Kidney capillary endothelial cell (primary cell): ENCODE data around the gene ITGAD.
A peak's percentile ranks its signal among the peaks of the same experiment; 100 is the strongest.

Experiments
- DNase-seq: peaks from one replicate; pipeline ENCODE4 v3.0.0-alpha.2; 2018; ENCODE audit warnings: low spot score

The ITGAD gene

DNA sequence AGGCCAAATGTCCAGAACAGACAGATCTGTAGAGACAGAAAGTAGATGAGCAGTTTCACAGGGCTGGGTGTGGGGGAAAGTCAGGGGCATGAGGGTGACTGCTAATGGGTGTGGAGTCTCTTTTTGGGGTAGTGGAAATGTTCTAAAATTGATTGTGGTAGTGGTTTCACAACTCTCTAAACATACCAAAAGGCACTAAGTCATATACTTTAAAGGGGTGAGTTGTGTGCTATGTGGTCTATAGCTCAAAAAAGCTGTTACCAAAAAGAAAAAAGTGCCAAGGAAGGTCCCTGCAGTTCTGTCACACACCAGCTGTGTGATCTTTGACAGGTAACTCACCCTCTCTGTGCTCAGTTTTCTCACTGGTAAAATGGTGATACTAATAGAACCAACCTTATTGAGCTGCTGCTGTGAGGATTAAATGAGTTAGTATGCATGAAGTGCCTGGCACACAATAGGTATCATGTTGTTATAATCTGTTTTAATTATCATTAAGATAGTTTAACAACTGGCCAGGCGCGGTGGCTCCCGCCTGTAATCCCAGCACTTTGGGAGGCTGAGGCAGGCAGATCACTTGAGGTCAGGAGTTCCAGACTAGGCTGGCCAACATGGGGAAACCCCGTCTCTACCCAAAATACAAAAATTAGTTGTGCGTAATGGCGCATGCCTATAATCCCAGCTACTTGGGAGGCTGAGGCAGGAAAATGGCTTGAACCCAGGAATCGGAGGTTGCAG is 27.8 kb upstream of the ITGAD start:
- no peak for DNase-seq

DNA sequence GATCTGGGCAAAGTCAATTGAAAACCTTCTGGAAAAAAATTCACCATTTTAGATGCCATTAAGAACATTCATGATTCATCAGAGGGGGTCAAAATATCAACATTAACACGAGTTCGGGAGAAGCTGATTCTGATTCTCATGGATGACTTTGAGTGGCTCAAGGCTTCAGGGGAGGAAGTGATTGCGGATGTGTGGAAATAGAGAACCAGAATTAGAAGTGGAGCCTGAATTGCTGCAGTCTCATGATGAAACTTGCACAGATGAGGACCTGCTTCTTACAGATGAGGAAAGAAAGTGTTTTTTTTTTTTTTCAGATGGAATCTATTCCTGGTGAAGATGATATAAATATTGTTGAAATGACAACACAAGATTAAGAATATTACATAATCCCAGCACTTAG is 25.3 kb upstream of the ITGAD start:
- DNase-seq = no peak

DNA sequence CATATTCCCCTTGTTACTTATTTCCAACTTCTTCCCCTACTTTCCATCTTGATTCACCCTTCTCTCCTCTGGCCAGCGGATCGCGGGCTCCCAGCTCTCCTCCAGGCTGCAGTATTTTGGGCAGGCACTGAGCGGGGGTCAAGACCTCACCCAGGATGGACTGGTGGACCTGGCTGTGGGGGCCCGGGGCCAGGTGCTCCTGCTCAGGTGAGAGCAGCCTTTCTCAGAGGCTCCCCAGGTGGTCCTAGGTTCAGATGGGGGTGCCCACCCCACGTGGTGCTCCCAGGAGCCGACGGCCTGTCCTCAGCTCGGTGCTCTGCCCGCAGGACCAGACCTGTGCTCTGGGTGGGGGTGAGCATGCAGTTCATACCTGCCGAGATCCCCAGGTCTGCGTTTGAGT is 22.1 kb upstream of the ITGAD start:
- DNase-seq = no peak

DNA sequence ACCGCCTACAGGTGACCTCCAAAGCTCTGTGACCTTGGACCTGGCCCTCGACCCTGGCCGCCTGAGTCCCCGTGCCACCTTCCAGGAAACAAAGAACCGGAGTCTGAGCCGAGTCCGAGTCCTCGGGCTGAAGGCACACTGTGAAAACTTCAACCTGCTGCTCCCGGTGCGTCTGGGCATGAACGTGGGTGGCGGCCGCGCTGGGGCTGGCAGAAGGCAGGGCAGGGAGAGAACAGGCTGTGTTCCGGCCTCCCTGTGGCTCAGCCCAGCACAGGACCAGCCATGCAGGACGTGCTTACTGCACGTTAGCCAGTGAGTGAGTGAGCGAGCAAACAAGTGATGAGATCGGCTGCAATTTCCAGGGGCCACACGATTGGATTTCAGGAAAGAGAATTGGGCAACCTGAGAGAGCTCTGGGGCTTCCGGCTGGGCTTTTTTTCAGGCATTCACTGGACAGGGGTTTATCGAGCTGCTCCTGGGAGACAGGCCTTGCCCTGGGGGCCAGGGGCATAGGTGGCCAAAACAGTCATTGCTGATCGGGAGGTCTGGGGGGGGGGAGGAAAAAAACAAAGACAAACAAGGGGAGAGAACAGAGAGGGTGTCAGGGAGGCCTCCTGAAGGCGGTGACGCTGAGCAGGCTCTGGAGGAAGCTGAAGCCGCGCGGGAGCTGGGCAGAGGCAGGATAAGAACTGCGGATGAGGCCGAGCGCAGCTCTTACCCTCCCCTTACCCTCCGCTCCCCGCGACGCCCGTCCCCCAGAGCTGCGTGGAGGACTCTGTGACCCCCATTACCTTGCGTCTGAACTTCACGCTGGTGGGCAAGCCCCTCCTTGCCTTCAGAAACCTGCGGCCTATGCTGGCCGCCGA is 21.3 kb upstream of the ITGAD start:
- no peak for DNase-seq

DNA sequence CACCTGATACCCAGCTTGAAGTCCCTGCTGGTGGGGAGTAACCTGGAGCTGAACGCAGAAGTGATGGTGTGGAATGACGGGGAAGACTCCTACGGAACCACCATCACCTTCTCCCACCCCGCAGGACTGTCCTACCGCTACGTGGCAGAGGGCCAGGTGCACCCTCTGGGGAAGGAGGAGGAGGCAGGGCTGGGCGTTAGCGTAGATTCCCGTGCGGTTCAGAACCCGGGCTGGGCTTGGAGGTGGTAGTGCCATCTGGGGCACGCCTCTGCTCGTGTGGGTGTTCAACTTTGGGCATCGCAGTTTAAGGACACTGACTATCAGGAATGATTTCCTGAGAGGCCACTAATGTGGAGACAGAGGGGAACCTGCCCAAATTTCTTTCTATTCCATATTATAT is 19.9 kb upstream of the ITGAD start:
- DNase-seq = no peak

DNA sequence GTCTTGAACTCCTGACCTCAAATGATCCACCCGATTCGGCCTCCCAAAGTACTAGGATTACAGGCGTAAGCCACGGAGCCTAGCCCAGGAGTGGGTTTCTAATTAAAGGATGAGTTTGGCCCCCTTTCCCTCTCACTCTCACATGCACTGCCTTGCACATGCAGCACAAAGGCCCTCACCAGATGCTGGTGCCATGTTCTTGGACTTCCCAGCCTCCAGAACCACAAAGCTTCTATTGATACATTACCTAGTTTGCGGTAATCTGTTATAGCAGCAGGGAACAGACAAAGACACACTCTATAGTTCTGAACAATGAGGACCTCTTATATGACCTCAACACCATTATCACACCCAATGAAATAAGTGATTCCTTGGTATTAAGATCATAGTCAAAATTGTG is 17.9 kb upstream of the ITGAD start:
- DNase-seq = no peak

DNA sequence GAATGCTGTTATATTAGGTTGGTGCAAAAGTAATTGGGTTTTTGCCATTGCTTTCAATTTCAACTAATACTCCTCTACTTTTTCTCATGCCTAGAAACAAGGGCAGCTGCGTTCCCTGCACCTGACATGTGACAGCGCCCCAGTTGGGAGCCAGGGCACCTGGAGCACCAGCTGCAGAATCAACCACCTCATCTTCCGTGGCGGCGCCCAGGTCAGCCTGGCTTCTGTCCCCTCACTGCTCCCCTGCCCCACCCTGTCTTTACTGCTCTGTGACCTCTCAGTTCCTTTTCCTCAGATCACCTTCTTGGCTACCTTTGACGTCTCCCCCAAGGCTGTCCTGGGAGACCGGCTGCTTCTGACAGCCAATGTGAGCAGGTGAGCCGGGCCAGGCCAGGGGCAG is 16.4 kb upstream of the ITGAD start:
- DNase-seq = no peak

DNA sequence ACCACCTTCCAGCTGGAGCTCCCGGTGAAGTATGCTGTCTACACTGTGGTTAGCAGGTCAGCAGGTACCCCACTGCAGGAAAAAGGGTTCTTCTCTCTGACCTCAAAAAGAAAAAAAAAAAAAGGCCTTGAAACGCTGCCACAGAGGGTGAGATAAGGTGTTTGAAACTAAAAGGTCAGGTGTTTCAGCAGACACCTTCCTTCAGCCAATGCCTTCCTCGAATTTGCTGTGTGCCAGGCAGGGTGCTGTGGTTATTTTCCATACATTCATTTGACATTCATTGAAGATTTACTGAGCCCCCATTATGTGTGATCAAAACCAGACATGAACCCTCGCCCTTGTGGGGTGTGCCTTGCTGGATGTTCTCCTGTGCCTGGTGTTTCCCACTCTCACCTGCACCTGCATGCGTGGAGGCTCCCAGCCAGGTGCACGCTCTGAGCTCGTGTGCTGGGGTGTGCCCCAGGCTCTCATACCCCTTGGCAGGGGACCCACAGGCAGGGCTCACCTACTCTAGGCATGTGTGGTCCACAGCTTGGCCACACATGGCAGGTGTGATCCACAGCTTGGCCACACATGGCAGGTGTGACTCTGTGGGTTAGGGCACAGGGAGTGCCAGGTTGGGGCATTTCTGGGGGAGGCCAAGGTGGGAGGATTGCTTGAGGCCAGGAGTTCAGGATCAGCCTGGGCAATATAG is 15.8 kb upstream of the ITGAD start:
- no peak for DNase-seq

DNA sequence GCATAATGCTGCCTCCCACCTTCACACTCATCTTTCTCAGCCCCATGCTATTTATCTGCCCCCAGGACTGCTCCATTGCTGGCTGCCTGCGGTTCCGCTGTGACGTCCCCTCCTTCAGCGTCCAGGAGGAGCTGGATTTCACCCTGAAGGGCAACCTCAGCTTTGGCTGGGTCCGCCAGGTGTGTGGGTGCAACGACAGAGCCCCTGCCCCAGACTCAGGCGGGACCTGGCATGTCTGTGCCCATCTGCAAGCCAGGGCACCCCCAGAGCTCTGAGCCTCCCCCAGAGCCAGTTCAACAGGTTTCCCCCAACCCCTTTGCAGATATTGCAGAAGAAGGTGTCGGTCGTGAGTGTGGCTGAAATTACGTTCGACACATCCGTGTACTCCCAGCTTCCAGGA is 12.9 kb upstream of the ITGAD start:
- no peak for DNase-seq

DNA sequence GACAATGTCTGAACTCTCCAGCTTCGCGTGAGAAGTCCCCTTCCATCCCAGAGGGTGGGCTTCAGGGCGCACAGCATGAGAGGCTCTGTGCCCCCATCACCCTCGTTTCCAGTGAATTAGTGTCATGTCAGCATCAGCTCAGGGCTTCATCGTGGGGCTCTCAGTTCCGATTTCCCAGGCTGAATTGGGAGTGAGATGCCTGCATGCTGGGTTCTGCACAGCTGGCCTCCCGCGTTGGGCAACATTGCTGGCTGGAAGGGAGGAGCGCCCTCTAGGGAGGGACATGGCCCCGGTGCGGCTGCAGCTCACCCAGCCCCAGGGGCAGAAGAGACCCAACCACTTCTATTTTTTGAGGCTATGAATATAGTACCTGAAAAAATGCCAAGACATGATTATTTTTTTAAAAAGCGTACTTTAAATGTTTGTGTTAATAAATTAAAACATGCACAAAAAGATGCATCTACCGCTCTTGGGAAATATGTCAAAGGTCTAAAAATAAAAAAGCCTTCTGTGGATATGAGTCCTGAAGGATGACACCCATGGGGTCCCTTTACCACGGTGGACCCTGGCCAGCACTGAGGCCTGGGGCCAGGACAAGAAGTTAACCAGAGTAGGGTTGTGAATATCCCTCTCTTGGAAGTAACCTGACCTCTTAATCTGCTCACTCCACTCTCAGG is 10.5 kb upstream of the ITGAD start:
- DNase-seq = peak; percentile 43

DNA sequence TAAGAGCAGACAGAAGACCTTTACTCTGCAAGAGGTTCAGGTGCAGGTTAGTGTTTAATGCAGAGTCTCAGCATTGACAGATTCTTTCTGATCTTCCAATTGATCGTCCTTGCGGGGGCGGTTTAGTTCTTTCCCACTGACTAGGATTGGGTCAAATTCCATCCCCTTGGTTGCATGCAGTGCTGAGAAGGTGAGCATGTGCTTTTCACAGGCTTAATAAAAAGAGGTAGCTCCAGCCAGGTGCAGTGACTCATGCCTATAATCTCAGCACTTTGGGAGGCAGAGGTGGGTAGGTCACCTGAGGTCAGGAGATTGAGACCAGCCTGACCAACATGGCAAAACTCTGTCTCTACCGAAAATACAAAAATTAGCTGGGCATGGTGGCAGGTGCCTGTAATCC is 7.5 kb upstream of the ITGAD start:
- DNase-seq = no peak

DNA sequence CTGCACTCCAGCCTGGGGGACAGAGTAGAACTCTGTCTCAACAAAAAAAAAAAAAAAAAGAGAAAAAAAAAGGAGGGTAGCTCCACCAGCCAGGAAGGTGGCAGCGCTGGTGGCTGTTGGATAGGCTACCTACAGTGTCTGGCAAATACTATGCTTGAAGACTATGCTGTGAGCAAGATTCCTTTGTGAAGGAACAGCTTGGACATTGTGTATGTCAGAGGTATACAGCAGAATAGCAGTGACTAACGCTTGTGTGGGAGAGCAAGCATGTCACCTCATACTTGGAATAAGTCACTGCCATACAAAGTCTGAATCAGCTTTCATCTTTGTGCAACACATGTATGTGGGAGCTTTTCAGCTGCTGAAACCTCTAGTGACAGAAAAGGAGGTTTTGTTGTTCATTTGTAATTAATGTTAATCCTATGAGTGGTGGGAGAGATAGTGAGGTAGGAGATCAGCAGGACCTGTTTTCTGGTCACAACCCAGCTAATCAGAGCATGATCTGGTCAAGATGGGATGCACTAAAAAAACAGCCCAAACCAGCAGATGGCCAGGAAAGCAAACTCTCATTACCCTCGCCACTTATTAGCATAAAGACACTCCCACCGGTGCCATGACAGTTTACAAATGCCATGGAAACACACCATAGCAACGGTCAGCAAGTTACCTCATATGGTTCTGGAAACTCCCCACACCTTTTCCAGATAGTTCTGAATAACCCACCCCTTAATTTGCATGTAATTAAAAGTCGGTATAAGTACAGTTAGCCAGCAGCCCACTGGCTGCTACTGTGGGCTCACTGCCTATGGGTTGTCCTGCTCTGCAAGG is 6.8 kb upstream of the ITGAD start:
- DNase-seq = no peak

DNA sequence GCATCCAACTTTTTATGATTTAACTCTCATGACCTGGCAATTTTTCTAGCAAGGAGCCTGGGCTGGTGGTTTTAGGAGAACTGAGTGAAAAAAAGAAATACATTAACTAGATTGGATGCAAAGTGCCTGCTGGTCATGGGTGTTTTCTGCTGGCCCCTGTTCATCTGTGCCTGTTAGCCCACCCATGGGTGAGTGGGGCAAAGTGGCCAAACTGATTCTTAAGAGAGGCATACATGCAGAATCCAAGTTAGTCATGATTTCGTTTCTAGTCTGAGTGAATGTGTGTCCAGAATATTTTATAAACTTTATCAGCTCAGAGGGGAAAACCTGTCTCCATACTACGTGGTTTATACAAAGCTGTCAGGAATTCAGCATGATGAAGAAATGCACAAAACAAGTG is 4.6 kb upstream of the ITGAD start:
- no peak for DNase-seq

DNA sequence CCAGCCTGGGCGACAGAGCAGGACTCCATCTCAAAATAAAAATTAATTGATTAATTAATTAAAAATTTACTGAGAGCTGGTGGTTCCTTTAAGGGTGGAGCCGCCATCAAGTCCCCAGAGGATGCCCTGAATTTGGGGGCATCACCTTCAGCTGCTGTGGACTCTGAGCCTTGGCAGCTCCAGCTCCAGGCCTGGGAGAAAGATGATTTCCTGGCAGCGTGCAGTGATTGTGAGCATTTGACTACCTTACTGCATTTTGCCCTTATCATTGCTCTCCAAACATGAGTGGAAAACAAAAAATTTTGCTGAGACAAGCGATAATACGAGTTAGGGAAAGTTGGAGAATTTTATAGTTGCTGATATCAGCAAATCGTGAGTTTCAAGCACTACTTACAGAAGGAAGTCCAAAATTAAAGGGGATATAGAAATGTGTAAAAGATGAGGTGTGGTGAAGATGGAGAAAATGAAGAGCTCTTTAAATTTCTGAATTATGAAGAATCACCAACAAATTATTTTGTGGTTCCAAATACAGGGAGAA is 2.6 kb upstream of the ITGAD start:
- DNase-seq = no peak

DNA sequence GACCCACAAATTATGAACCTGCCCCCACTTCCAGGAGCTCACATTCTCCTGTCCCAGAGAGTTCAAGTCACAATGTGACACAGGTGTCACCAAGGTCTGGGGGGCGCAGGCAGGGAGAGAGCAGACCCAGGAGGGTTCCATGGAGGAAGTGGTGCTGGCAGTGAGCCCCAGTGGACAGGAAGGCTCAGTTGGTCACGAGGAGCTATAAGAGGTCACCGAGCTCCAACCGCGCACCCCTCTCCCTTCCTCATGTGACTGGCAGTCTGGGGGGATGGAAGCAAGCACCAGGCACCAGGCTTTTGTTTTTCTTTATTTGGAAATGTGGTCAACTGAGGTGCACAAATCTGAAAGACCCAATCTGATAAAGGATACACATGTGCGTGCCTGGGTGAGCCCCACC is 2.5 kb downstream of the ITGAD start:
- DNase-seq = no peak

DNA sequence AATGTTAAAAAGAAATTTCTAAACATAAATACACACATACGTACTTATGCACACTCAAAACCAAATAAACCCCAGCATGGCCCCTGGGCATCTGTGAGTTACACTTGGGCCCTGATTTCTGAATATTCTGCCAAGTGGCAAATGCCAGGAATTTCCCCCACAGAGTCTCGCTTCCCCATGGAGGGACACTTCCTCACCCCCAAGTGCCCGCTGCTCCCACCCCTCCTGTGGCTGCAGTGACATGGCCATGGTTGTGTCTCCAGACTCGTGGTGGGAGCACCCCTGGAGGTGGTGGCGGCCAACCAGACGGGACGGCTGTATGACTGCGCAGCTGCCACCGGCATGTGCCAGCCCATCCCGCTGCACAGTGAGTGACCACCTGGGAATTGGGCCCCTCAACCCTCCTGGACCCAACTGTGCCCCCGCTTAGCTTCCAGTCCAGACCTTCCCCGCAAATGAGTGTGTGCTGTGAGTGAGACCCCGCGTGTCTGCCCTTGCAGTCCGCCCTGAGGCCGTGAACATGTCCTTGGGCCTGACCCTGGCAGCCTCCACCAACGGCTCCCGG is 4.0 kb downstream of the ITGAD start:
- DNase-seq = no peak

DNA sequence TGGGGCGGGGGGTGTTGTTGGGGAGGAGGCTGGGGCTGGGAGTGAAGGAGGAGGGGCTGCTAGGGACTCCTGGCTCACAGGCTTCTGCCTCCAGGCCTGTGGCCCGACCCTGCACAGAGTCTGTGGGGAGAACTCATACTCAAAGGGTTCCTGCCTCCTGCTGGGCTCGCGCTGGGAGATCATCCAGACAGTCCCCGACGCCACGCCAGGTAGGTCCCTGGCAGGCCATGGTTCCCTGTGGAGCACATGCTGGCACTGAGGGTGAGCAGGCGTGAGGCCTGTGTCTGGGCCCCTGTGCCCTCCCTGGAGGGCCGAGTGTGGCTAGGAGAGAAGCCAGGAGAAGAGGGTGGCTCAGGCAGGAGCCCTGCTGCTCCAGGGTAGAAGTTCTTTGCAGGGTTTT is 4.6 kb downstream of the ITGAD start:
- DNase-seq = no peak

DNA sequence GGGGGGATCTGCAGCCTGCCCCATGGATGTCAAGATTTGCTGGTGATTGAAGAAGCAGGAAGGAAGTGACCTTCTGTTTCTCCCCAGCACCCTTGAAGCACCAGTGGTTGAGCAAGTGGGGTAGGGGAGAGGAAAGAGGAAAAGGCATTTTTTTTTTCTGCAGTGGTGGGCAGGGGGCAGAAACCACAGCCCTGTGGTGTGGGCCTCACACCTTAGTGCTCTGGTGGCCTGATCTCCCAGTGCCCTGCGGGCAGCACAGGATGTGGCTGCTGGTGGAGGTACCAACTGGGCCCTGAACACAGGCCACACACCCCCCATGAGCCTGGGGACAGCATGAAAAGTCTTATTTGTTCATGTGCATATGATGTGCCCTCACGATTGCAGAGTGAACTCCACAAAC is 7.1 kb downstream of the ITGAD start:
- no peak for DNase-seq

DNA sequence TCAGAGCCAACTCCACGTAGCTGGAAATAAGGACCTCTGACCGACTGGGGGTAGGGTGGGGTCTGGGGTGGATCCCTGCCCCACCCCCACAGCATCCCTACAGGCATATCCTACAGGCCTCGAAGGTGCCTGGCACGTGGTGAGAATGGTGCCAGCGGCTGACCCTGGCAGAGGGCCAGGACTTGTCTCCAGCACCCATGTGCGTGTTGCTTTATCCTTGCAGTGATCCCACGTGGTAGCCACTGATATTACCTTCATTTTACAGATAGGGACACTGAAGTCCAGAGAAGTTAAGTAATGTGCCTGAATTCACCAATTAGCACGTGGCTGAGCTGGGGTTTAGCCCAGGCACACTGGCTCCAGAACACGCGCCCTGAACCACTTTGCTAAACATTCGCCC is 8.3 kb downstream of the ITGAD start:
- DNase-seq = no peak

DNA sequence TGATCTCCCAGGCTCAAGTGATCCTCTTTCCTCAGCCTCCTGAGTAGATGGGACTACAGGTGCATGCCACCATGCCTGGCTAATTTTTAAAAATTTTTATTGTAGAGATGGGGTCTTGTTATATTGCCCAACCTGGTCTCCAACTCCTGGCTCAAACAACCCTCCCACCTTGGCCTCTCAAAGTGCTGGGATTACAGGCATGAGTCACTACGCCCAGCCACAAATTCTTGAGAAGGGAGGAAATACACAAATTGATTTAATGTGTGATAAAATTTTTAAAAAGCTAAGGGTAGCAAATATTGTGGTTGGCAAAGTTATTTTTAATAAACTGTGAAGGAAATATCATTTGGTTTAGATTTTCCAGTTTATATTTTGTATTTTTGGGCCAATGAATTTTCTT is 9.6 kb downstream of the ITGAD start:
- no peak for DNase-seq
